Kidney tubule cell (primary cell): ENCODE measurements around the gene SIRT2.

Experiments
- DNase-seq: peaks from one replicate; pipeline ENCODE4 v3.0.0-alpha.2; 2018; ENCODE audit warnings: low spot score

SIRT2 gene

GRCh38 chr19:38845374-38846024 lies 53.9 kb downstream of the SIRT2 start:
- no peak for DNase-seq

GRCh38 chr19:38844093-38844686 lies 55.2 kb downstream of the SIRT2 start:
- no peak for DNase-seq

GRCh38 chr19:38843175-38843758 lies 56.2 kb downstream of the SIRT2 start:
- no peak for DNase-seq

- DNase-seq: no peak
Measured at GRCh38 chr19:38842439-38843174, 56.8 kb downstream of the SIRT2 start.

GRCh38 chr19:38841787-38842438 lies 57.5 kb downstream of the SIRT2 start:
- no peak for DNase-seq

- DNase-seq: no peak
Measured at GRCh38 chr19:38841180-38841766, 58.1 kb downstream of the SIRT2 start.

- DNase-seq: no peak
Measured at GRCh38 chr19:38840583-38840968, 58.8 kb downstream of the SIRT2 start.

GRCh38 chr19:38839816-38840582 lies 59.4 kb downstream of the SIRT2 start:
- no peak for DNase-seq

- no peak for DNase-seq
Measured at GRCh38 chr19:38838986-38839761, 60.2 kb downstream of the SIRT2 start.

- peak; percentile 91 for DNase-seq
Measured at GRCh38 chr19:38838208-38838985, 61.0 kb downstream of the SIRT2 start.

GRCh38 chr19:38837656-38838121 lies 61.7 kb downstream of the SIRT2 start:
- DNase-seq: peak; percentile 48

GRCh38 chr19:38836983-38837626 lies 62.3 kb downstream of the SIRT2 start:
- no peak for DNase-seq

GRCh38 chr19:38836159-38836982 lies 63.0 kb downstream of the SIRT2 start:
- DNase-seq: no peak

GRCh38 chr19:38834590-38834989 lies 64.8 kb downstream of the SIRT2 start:
- no peak for DNase-seq

- DNase-seq: no peak
Measured at GRCh38 chr19:38834104-38834490, 65.3 kb downstream of the SIRT2 start.

GRCh38 chr19:38833092-38833425 lies 66.4 kb downstream of the SIRT2 start:
- no peak for DNase-seq

- peak; percentile 99 for DNase-seq
Measured at GRCh38 chr19:38831142-38831605, 68.2 kb downstream of the SIRT2 start.
